GM18858 (cell line): Measurements from ENCODE around the gene FADS1.

Experiments used
- ATAC-seq: cut with Tn5 transposase; IDR thresholded peaks from one replicate; pipeline ENCODE4 v1.9.1; 2021; ENCODE audit not compliant: unreplicated experiment

FADS1 gene

DNA sequence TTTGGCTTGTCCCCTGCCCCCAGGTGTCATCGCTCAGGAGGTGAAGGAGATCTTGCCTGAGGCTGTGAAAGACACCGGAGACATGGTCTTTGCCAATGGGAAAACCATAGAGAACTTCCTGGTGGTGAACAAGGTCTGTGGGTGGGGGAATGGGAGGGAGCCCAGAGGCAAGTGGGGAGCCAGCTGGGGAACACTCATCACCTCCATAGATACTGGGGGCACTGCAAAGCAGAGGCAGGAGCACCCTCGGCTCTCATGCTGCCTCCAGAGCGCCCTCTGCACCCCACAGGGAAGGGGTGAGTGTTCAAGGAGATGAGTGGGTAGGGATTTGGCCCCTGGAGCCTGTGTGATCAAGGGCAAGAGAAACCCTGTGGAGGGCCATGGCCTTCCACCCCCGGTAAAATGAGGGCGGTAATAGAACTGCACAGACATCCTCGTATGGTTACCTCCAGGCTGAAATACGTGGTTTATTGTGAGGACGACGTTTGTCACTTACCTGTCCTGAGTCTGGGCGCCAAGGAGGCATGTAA, 38.4 kb downstream of the FADS1 start:
- ATAC-seq: no peak

DNA sequence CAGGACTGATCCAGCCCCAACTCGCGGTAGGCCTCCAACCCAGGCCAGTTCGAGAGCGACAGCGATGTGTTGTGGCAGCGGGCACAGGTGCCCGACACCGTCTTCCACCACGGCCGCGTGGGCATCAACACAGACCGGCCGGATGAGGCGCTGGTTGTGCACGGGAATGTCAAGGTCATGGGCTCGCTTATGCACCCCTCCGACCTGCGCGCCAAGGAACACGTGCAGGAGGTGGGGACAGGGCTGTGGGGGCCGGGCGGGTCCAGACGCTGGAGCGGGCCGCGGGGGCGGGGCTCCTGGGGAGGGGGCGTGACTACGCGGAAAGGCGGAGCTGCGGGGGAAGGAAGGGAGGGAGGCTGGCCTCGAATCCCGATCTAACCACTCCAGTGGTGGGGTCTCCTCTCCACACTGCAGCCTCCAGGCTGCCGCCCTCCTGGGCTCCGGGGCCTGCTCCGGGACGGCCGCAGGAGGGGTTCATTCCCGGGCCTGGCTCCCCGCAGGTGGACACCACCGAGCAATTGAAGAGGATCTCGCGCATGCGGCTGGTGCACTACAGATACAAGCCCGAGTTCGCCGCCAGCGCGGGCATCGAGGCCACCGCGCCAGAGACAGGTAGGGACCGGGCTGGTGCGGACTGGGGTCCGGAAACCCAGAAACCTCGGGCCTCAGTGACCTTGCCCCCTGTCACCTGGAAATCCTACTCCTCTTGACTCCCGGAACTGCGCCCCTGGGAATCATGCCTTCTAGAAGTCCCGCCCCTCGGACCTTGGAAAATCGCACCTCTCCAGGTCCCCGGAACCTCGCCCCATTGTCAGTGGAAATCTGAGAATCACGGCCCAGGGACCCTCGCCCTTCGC, 39.3 kb downstream of the FADS1 start:
- no peak for ATAC-seq

DNA sequence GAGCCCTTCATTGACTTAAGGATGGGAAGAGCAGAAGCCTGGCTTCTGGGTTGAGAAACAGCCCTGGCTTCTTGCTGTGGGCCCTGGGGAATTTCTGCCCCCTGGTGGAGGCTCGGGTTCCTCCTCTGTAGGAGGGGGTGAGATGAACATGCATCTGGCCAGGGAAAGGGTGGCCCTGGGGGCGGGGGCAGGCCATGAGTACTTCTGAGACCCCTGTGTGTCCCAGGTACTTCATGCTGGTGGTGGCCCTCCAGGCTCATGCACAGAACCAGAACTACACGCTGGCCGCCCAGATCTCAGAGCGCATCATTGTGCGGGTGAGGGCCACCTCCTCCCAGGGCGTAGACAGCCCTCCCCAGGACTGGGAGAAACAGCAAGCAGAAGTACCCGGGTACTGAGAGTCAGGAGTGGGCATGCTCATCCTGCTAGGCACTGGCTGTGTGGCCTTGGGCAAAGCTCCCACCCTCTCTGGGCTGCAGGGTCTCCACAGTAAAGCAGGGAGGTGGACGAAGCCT, 40.2 kb downstream of the FADS1 start:
- no peak for ATAC-seq

GRCh38 chr11:61775606-61776554, 40.9 kb downstream of the FADS1 start:
- no peak for ATAC-seq

DNA sequence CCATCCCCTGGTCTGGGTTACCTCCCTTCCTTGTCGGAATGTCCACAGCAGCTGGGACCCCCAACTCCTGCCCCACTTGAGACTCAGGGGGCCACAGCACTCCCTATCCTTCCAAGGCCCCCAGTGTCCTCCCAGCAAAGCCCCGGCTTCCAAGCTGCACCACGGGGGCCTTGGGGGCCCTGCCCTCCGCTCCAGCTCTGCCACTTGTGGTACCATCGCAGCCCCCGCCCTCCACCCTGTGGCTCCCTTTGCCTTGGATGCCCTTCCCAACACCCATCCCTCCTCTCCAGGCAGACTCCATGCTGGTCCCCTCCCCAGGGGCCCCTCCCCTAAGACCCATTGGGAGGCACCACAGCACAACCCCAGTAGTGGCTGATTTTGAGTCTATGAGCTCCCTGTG, 41.7 kb downstream of the FADS1 start:
- ATAC-seq: no peak

DNA sequence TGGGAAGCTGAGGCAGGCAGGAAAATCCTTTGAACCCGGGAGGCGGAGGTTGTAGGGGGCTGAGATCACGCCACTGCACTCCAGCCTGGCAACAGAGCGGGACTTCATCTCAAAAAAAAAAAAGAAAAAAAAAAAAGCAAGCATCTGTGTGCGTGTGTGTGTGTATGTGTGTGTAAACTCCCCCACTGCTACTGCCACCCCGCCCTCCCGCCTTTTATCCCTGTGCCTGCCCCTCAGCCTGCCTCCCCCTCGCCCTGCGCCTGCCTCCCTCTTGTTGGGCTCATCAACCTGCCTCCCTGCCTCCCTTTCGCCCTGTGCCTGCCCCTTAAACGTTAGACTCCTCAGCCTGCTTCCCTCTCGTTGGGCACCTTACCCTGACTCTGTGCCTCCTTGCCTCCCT, 42.4 kb downstream of the FADS1 start:
- no peak for ATAC-seq

- no peak for ATAC-seq
These were observed 43.0 kb downstream of the FADS1 start for GRCh38 chr11:61773809-61774208.

DNA sequence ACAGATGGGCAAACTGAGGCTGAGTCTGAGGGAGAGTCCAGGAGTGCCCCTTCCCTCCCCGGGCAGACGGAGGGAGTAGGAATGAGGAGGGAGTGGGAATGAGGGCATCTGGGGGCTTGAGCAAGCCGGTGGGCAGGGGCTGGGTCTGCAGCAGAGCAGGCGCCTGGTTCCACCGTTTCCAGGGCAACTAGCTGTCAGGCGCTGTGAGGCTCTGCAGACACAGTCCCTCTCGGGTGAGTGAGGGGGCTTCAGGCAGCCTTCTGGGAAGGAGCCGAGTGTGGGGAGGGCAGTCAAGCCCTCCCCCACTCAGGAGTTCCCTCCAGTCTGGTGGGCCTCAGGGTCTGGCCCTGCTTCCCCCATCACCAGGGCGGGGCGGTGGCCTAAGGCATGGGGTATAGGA, 43.4 kb downstream of the FADS1 start:
- ATAC-seq: no peak

DNA sequence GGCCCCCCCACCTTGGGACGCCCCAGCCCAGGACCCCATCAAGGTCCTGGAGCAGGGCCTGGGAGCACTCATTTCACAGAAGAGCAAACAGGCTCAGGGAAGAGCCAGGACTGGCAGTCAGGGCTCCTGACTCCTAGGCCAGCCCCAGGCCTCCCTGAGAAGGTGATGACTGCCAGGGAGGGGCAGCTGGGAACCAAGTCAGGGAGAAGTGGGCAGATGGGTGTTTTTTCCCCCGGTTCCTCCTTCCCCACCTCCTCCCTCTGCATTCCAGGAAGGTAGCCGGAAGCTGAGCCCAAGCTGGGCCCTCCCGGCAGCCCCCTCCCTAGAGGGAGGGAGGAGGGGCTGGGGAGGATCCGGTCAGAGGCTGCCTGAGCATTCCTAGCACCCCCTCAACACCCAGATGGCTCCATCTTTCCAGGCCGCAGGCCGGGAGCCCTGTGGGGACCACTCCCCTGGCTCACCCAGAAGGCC, 44.8 kb downstream of the FADS1 start:
- no peak for ATAC-seq

GRCh38 chr11:61771195-61771894, 45.5 kb downstream of the FADS1 start:
- ATAC-seq: no peak

- ATAC-seq: no peak
These were observed 46.7 kb downstream of the FADS1 start for GRCh38 chr11:61769946-61770683.

- ATAC-seq: no peak
These were observed 47.5 kb downstream of the FADS1 start for GRCh38 chr11:61769169-61769920.

DNA sequence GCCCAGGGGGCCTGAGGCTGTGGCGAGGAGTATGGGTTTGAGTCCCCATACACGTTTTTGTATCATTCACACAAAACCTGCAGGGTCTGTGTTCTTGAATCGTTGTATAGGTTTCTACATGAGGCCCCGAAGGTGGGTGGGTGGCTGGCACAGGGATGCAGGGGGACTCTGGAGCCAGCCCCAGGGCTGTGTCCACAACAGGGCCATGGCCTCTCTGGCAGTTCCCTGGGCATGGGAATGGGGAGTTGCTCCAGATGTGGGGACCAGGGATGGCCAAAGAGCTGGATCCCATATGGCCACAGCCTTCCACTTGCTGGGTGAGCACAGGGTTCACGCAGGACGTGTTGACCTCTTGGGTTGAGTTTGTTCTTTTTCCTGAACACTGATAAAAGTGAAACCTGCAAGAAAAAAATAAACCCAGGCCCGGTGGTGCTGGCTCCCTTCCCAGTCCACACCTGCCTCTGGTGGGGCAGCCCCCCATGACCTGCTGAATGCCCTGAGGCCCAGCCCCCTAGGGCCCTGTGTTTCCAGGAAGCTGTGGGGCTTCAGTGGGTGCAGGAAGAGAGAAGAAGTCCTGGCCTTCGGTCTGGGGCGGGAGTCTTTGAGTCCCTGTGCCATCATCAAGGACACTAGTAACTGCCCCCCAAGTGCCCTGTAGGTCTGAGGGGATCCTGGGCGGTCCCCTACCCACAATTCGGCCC, 48.3 kb downstream of the FADS1 start:
- no peak for ATAC-seq

- ATAC-seq: no peak
These were observed 50.4 kb downstream of the FADS1 start for GRCh38 chr11:61766353-61766841.

GRCh38 chr11:61765550-61766253, 51.1 kb downstream of the FADS1 start:
- no peak for ATAC-seq

DNA sequence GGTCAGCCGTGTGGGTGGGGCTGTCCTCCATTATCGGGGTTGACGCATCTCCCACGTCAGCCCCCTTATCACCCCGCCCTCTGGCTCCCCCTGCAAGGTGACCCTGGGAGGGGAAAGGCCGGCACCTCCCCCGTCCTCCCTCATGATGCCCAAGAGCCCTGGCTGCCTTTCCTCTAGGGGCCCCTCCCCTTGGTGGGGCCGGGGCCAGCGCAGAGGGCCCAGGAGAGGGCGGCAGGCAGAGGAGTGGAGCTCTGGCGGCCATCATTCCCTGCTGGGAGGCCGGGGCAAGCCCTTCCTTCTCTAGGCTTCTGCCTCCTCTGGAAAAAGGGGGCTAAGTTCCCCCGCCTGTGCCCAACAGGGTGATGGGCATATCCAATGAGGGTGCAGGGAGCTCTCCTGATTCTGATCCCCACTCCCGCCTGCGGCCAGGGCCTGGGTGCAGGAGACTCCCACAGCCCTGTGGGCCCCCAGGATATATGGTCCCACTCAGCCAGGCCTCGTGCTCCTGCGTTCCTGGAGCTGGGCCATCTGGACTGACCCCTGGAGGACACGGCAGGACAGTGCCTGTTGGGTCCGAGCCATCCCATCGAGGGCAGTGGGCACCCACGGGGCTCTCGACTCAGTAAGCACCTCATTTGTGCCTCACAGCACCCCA, 52.1 kb downstream of the FADS1 start:
- no peak for ATAC-seq

- ATAC-seq: no peak
These were observed 52.7 kb downstream of the FADS1 start for GRCh38 chr11:61763930-61764605.
